Activated CD4-positive, alpha-beta memory T cell treated with anti-CD3 and anti-CD28 coated beads for 36 hours (primary cell): ENCODE data around the gene DGUOK. TPM values are rescaled to one million over a fixed set of nuclear protein-coding genes. Genes with fewer than 3 reads are reported as not detected.

ENCODE experiments used
- CTCF ChIA-PET: fragments of 350-600 bp; sonication (Branson Sonifier 250); formaldehyde crosslinking; loops from one replicate; lab custom pipeline; 2021; ENCODE audit warnings: antibody characterized with exemption, inconsistent platforms; lab: Charles Lee
- POLR2A ChIA-PET: fragments of 350-600 bp; sonication (Branson Sonifier 250); formaldehyde crosslinking; loops from one replicate; lab custom pipeline; 2021; ENCODE audit warnings: antibody characterized with exemption; lab: Charles Lee
- DNase-seq: peaks from one replicate; pipeline ENCODE4 v3.0.0-alpha.2; 2020
- H3K27ac Mint-ChIP-seq: one replicate; pipeline ENCODE4 v1.8.0; 2021; ENCODE audit warnings: mixed read lengths
- H3K27me3 Mint-ChIP-seq: one replicate; pipeline ENCODE4 v1.8.0; 2021; ENCODE audit warnings: mixed read lengths
- H3K36me3 Mint-ChIP-seq: one replicate; pipeline ENCODE4 v1.8.0; 2021; ENCODE audit warnings: mixed read lengths
- H3K4me1 Mint-ChIP-seq: one replicate; pipeline ENCODE4 v1.8.0; 2021; ENCODE audit warnings: low read depth, mixed read lengths
- H3K4me3 Mint-ChIP-seq: one replicate; pipeline ENCODE4 v1.8.0; 2021; ENCODE audit warnings: mild to moderate bottlenecking, mixed read lengths
- H3K9me3 Mint-ChIP-seq: one replicate; pipeline ENCODE4 v1.8.0; 2021; ENCODE audit warnings: mixed read lengths
- intact Hi-C: fragments of 100-400 bp; cut with micrococcal nuclease; formaldehyde crosslinking; loops from one replicate; pipeline ENCODE4 v1.15.1; 2023
- total RNA-seq, 2 experiments: library from RNA; stranded (reverse); gene quantifications; one replicate each; pipeline ENCODE4 v1.2.3, GENCODE V29; 2021

Gene DGUOK
- total RNA-seq, 2 experiments from 2014 or later: 101 to 102 TPM

- ChIA-PET POLR2A (interaction anchor here (1.5 kb wide), 1 partner anchor 13 kb away, joined by 13 read pairs; no protein-coding TSS in a partner anchor), CTCF (interaction anchor here (1.0 to 1.1 kb wide), 2 partner anchors 61 to 194 kb away, joined by 3 read pairs; no protein-coding TSS in a partner anchor)
- Mint-ChIP-seq H3K36me3 (peaks cover 8% of the 10 kb centered on the region), H3K9me3 (no peaks in the 10 kb centered on the region), H3K4me1 (peaks cover 37% of the 10 kb centered on the region), H3K27me3 (no peaks in the 10 kb centered on the region), H3K4me3 (peak overlapping the region; percentile 92), H3K27ac (peak overlapping the region; percentile 86)
- no peak for DNase-seq
- intact Hi-C loops: loop anchor here (1.0 to 10.0 kb wide), 8 partner anchors 39 to 273 kb away; partner anchors contain the start of genes BOLA3, MOB1A, MTHFD2 and TPRKB
These were observed 707 bp upstream of the DGUOK start for GRCh38 chr2:73925853-73926492.

GRCh38 chr2:73927344-73927743 is 664 bp downstream of the DGUOK start:
- intact Hi-C loops: loop anchor here (2.0 to 10.0 kb wide), 5 partner anchors 41 to 271 kb away; partner anchors contain the start of genes BOLA3, MOB1A, MTHFD2 and TPRKB
- Mint-ChIP-seq H3K36me3 (peaks cover 9% of the 10 kb centered on the region), H3K4me1 (peaks cover 51% of the 10 kb centered on the region), H3K27ac (peak overlapping the region; percentile 95), H3K27me3 (no peaks in the 10 kb centered on the region), H3K9me3 (no peaks in the 10 kb centered on the region), H3K4me3 (peak overlapping the region; percentile 92)
- DNase-seq: no peak
- POLR2A ChIA-PET: interaction anchor here (0.8 to 1.5 kb wide), 7 partner anchors 11 to 114 kb away, joined by 3 to 13 read pairs (median 4); partner anchors contain the start of genes STAMBP and TET3
- CTCF ChIA-PET: interaction anchor here (0.6 to 0.9 kb wide), 4 partner anchors 10 to 83 kb away, joined by 3 to 4 read pairs (median 3); no protein-coding TSS in a partner anchor

GRCh38 chr2:73928963-73929347 is 2.3 kb downstream of the DGUOK start:
- Mint-ChIP-seq H3K27ac (peak overlapping the region; percentile 34), H3K4me1 (peaks cover 66% of the 10 kb centered on the region), H3K9me3 (no peaks in the 10 kb centered on the region), H3K4me3 (peak overlapping the region; percentile 69), H3K36me3 (peaks cover 17% of the 10 kb centered on the region), H3K27me3 (no peaks in the 10 kb centered on the region)
- no peak for DNase-seq
- CTCF ChIA-PET: no interaction called here
- intact Hi-C loops: loop anchor here (5.0 to 10.0 kb wide), 2 partner anchors 192 to 246 kb away; partner anchors contain the start of genes MOB1A and TPRKB
- POLR2A ChIA-PET: interaction anchor here (1.6 kb wide), 1 partner anchor 10 kb away, joined by 5 read pairs; no protein-coding TSS in a partner anchor

- H3K4me3 Mint-ChIP-seq: no peak overlapping the region
- H3K9me3 Mint-ChIP-seq: no peaks in the 10 kb centered on the region
- no peak for DNase-seq
- ChIA-PET CTCF (interaction anchor here (0.5 kb wide), 1 partner anchor 20 kb away, joined by 3 read pairs; no protein-coding TSS in a partner anchor), POLR2A (interaction anchor here (0.5 to 1.6 kb wide), 3 partner anchors 9 to 73 kb away, joined by 3 to 5 read pairs (median 3); no protein-coding TSS in a partner anchor)
- H3K27me3 Mint-ChIP-seq: no peaks in the 10 kb centered on the region
- H3K4me1 Mint-ChIP-seq: peaks cover 70% of the 10 kb centered on the region
- intact Hi-C loops: loop anchor here (5.0 kb wide), 1 partner anchor 192 kb away; no protein-coding TSS in a partner anchor
- H3K36me3 Mint-ChIP-seq: peaks cover 19% of the 10 kb centered on the region
- H3K27ac Mint-ChIP-seq: no peak overlapping the region
These were observed 3.7 kb downstream of the DGUOK start for GRCh38 chr2:73930386-73930785.

GRCh38 chr2:73931531-73932500 is 5.1 kb downstream of the DGUOK start:
- Mint-ChIP-seq H3K9me3 (no peaks in the 10 kb centered on the region), H3K36me3 (peaks cover 25% of the 10 kb centered on the region), H3K4me1 (peaks cover 75% of the 10 kb centered on the region), H3K27me3 (no peaks in the 10 kb centered on the region), H3K4me3 (peak overlapping the region; percentile 4), H3K27ac (peak overlapping the region; percentile 75)
- ChIA-PET POLR2A (interaction anchor here (1.0 to 2.0 kb wide), 2 partner anchors 32 to 56 kb away, joined by 4 read pairs; no protein-coding TSS in a partner anchor), CTCF (interaction anchor here (1.0 to 2.0 kb wide), 4 partner anchors 24 to 318 kb away, joined by 3 to 5 read pairs (median 4); partner anchors contain the start of gene BOLA3)
- intact Hi-C loops: loop anchor here (1.0 to 5.0 kb wide), 3 partner anchors 31 to 190 kb away; no protein-coding TSS in a partner anchor
- peak; percentile 77 for DNase-seq

- Mint-ChIP-seq H3K9me3 (no peaks in the 10 kb centered on the region), H3K4me1 (peaks cover 84% of the 10 kb centered on the region), H3K27ac (no peak overlapping the region), H3K27me3 (no peaks in the 10 kb centered on the region), H3K36me3 (peaks cover 30% of the 10 kb centered on the region), H3K4me3 (no peak overlapping the region)
- intact Hi-C loops: loop anchor here (2.0 to 5.0 kb wide), 2 partner anchors 54 to 189 kb away; no protein-coding TSS in a partner anchor
- DNase-seq: no peak
- ChIA-PET POLR2A (interaction anchor here (0.8 to 2.0 kb wide), 2 partner anchors 12 to 54 kb away, joined by 3 to 4 read pairs; no protein-coding TSS in a partner anchor), CTCF (interaction anchor here (1.0 to 2.0 kb wide), 4 partner anchors 25 to 214 kb away, joined by 3 to 4 read pairs (median 4); no protein-coding TSS in a partner anchor)
These were observed 6.5 kb downstream of the DGUOK start for GRCh38 chr2:73933194-73933593.

GRCh38 chr2:73935641-73936040 is 9.0 kb downstream of the DGUOK start:
- CTCF ChIA-PET: interaction anchor here (1.5 to 1.6 kb wide), 2 partner anchors 39 to 109 kb away, joined by 4 read pairs; no protein-coding TSS in a partner anchor
- Mint-ChIP-seq H3K27me3 (no peaks in the 10 kb centered on the region), H3K36me3 (peaks cover 33% of the 10 kb centered on the region), H3K4me1 (peaks cover 86% of the 10 kb centered on the region), H3K4me3 (no peak overlapping the region), H3K9me3 (no peaks in the 10 kb centered on the region), H3K27ac (no peak overlapping the region)
- POLR2A ChIA-PET: no interaction called here
- intact Hi-C loops: loop anchor here (5.0 kb wide), 1 partner anchor 38 kb away; no protein-coding TSS in a partner anchor
- DNase-seq: no peak

GRCh38 chr2:73937103-73937885 is 10.6 kb downstream of the DGUOK start:
- ChIA-PET POLR2A (interaction anchor here (0.8 to 1.3 kb wide), 3 partner anchors 12 to 51 kb away, joined by 4 read pairs; no protein-coding TSS in a partner anchor), CTCF (interaction anchor here (1.3 to 2.1 kb wide), 4 partner anchors 10 to 398 kb away, joined by 3 to 6 read pairs (median 4); partner anchors contain the start of gene DGUOK)
- Mint-ChIP-seq H3K9me3 (no peaks in the 10 kb centered on the region), H3K36me3 (peaks cover 42% of the 10 kb centered on the region), H3K27me3 (no peaks in the 10 kb centered on the region), H3K4me3 (no peak overlapping the region), H3K27ac (no peak overlapping the region), H3K4me1 (peaks cover 82% of the 10 kb centered on the region)
- DNase-seq: no peak
- intact Hi-C loops: loop anchor here (5.0 kb wide), 1 partner anchor 40 kb away; no protein-coding TSS in a partner anchor

GRCh38 chr2:73937899-73938298 is 11.2 kb downstream of the DGUOK start:
- Mint-ChIP-seq H3K4me3 (no peak overlapping the region), H3K9me3 (no peaks in the 10 kb centered on the region), H3K27ac (no peak overlapping the region), H3K36me3 (peaks cover 44% of the 10 kb centered on the region), H3K4me1 (peaks cover 82% of the 10 kb centered on the region), H3K27me3 (no peaks in the 10 kb centered on the region)
- intact Hi-C loops: loop anchor here (2.0 to 5.0 kb wide), 2 partner anchors 41 to 79 kb away; no protein-coding TSS in a partner anchor
- CTCF ChIA-PET: interaction anchor here (1.3 to 2.1 kb wide), 3 partner anchors 11 to 397 kb away, joined by 3 to 6 read pairs (median 3); partner anchors contain the start of gene DGUOK
- no peak for DNase-seq
- POLR2A ChIA-PET: interaction anchor here (1.3 to 1.7 kb wide), 2 partner anchors 11 to 12 kb away, joined by 4 to 13 read pairs; partner anchors contain the start of gene DGUOK
